Measurements from ENCODE around the gene PARVB. TPM values are rescaled to one million over a fixed set of nuclear protein-coding genes. Genes with fewer than 3 reads are reported as not detected.

The PARVB gene
- total and polyA plus RNA-seq, 2 of the 8 experiments (the other 6 are each of a cell fraction or from before 2014, with no cell fraction given), result 14.5 to 18.6 TPM

GRCh38 chr22:44004104-44004460, 20.0 kb upstream of the PARVB start (continued):
- TF ChIP-seq CHD7 (IDR thresholded peaks at IDR 0.05; ENCODE audit: insufficient replicate concordance, low read length) (no peak), SP4 (IDR thresholded peaks at IDR 0.05; ENCODE audit: low read length) (no peak), TEAD4 (IDR thresholded peaks at IDR 0.05; ENCODE audit: low read depth, low read length) (no peak), ATF2 (IDR thresholded peaks at IDR 0.05; ENCODE audit: low read length) (no peak)
